ENCODE results near the gene LDAF1. TPM values are rescaled to one million over a fixed set of nuclear protein-coding genes. Genes with fewer than 3 reads are reported as not detected.

Gene LDAF1
- total RNA-seq, 2 donors from 2014 or later = 5.2 to 9.4 TPM

DNA sequence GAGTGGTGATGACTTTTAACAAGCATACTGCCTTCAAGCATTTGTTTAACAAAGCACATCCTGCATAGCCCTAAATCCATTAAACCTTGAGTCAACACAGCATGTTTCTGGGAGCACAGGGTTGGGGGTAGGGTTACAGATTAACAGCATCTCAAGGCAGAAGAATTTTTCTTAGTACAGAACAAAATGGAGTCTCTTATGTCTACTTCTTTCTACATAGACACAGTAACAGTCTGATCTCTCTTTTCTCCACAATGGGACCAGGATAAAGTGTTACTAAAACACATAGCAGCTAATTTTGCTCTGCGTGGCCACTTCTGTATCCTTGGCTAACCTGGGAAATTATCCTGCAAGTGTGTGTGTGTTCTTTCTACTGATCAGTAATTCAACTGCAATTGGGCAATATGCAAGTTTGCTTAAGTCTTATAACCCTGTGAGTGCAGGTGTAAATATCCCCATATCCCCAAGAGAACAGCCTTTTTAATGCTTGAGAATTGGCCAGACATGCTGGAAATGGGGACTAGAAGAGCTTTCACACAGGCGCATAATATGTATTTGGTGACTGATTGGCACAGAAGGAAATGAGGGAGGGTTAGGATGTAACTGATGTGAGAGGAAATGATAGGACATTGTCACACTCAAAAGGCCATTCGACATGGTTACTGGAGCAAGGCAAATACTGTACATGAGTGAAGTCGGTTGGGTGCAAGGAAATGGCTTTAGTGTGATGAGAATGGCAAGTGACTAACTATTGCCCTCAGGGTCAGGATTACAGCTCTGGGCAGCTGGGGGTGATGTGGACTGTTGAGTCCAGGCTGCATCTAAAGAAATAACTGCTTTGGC lies 64.2 kb downstream of the LDAF1 start:
- DNase-seq (ENCODE audit: low spot score) (no peak), ATAC-seq (no peak)
- H3K27ac Mint-ChIP-seq = no peak overlapping the region
- H3K36me3 Mint-ChIP-seq = no peaks in the 10 kb centered on the region
- H3K4me1 Mint-ChIP-seq (ENCODE audit: low read depth in 2 of 2) = no peaks in the 10 kb centered on the region
- H3K4me3 Mint-ChIP-seq = no peak overlapping the region
- H3K27me3 Mint-ChIP-seq = peaks cover 40 to 45% of the 10 kb centered on the region in 2 donors
- no peaks in the 10 kb centered on the region for H3K9me3 Mint-ChIP-seq

DNA sequence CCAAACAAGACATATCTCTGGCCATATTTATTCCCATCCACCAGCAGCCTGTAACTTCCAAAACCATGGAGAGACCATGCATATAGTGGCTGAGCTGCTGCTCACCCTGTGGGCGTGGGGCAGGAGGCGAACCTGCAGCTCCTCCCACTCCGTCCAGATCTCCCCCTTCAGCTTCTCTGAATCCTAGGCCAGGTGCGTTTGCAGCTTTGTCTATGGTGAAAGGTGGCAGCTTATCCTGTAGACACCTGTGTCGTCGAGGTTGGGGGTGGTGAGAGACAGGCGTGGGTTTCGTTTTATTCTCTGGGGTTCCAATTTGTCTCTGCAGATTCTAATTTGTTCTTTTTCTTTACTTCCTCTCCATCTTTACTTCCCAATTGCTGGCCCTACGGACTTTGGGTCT lies 65.3 kb downstream of the LDAF1 start:
- peaks cover 48 to 56% of the 10 kb centered on the region in 2 donors for H3K27me3 Mint-ChIP-seq
- no peaks in the 10 kb centered on the region for H3K9me3 Mint-ChIP-seq
- no peaks in the 10 kb centered on the region for H3K4me1 Mint-ChIP-seq (ENCODE audit: low read depth in 2 of 2)
- H3K4me3 Mint-ChIP-seq = no peak overlapping the region
- no peak for DNase-seq (ENCODE audit: low spot score)
- H3K36me3 Mint-ChIP-seq = no peaks in the 10 kb centered on the region
- ATAC-seq = no peak
- no peak overlapping the region for H3K27ac Mint-ChIP-seq

DNA sequence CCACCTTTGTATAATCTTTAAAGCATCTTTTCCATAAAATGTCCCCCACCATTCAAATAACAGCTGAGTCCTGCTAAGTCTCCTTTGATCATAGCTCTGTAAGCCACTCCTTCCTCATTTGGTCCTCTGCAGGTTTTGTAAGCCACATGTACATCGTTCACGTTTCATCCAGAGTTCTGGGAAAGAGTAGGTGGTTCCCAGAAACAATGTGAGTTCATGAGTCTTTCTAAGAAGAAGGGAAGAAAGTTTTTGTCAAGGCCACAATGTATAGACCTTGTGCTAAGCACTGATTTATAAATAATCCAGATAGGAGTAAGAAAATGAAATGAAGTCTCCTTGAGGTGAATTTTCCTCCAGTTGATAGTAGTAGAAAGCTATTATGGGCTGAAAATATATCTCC lies 66.3 kb downstream of the LDAF1 start:
- no peaks in the 10 kb centered on the region for H3K9me3 Mint-ChIP-seq
- H3K27ac Mint-ChIP-seq = no peak overlapping the region
- H3K4me1 Mint-ChIP-seq (ENCODE audit: low read depth in 2 of 2) = no peaks in the 10 kb centered on the region
- no peak overlapping the region for H3K4me3 Mint-ChIP-seq
- H3K27me3 Mint-ChIP-seq = peaks cover 51 to 66% of the 10 kb centered on the region in 2 donors
- H3K36me3 Mint-ChIP-seq = no peaks in the 10 kb centered on the region
- DNase-seq (ENCODE audit: low spot score) (no peak), ATAC-seq (no peak)

DNA sequence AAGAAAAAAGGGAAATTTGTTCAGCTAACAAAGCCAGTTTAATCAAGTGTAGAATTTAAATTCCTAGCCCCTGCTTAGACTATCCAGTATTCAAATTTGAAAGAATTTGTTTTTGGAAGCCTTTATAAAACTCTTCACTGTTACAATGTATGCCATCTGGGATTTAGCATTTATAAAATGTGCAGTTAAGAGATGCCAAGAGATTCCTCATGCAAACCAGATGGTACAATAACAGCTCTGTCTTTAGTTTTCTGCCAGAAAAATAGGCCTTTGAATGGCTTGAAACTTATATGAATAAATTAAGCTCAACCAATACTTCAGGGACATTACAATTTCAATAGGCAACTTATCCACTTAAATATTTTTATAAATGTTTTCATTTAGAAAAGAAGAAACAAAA lies 68.3 kb downstream of the LDAF1 start:
- no peak for DNase-seq (ENCODE audit: low spot score)
- no peak overlapping the region for H3K27ac Mint-ChIP-seq
- peaks cover 47 to 67% of the 10 kb centered on the region in 2 donors for H3K27me3 Mint-ChIP-seq
- ATAC-seq = no peak
- H3K9me3 Mint-ChIP-seq = no peaks in the 10 kb centered on the region
- H3K36me3 Mint-ChIP-seq = no peaks in the 10 kb centered on the region
- H3K4me3 Mint-ChIP-seq = no peak overlapping the region
- H3K4me1 Mint-ChIP-seq (ENCODE audit: low read depth in 2 of 2) = no peaks in the 10 kb centered on the region

DNA sequence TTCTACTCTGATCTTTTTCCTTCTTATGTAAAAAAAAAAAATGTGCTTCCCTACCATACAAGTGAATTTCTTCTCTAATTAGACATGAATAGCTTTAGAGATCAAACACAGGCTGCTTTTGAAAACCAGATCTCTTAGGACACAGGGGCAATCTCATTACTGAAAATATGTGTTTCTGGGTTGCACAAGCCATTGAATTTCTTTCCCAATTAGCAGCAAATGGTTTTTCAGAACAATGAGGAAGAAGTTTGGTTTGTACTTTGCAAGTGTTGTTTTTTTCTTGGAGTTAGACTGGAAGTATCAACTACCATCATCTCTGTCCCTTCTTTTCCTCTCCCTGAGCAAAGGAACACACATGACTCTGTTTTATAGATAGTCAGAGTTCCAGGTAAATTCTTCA lies 69.4 kb downstream of the LDAF1 start:
- Mint-ChIP-seq H3K27me3 (peaks cover 43 to 73% of the 10 kb centered on the region in 2 donors), H3K4me1 (ENCODE audit: low read depth in 2 of 2) (no peaks in the 10 kb centered on the region), H3K27ac (no peak overlapping the region), H3K36me3 (no peaks in the 10 kb centered on the region), H3K4me3 (no peak overlapping the region), H3K9me3 (no peaks in the 10 kb centered on the region)
- DNase-seq (ENCODE audit: low spot score) = no peak
- ATAC-seq = no peak

DNA sequence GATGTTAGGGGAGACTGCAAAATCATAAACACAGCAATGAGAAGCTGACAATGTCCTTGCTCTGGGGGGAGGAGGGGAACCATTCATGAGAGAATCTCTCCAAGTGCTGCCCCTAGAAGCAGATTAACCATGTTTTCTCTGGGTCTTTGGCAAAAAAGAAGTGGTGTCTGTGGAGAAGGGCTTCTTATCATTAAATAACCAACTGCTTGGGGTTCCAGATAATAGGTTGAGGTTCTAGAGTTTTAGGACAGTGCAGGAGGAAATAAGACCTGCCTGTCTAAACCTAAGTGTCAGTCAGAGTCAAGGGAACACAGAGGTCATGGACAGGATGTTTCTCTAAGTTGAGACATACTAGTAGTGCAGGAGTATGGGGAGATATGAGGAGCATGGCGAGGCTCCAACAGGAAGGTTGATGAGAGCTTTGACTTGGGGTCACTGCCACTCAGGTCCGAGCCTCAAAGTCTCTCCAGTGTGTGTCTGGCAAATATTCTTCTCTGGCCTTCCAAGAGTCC lies 69.9 kb downstream of the LDAF1 start:
- Mint-ChIP-seq H3K36me3 (no peaks in the 10 kb centered on the region), H3K4me1 (ENCODE audit: low read depth in 2 of 2) (no peaks in the 10 kb centered on the region), H3K27ac (no peak overlapping the region), H3K4me3 (no peak overlapping the region), H3K9me3 (no peaks in the 10 kb centered on the region), H3K27me3 (peaks cover 42 to 75% of the 10 kb centered on the region in 2 donors)
- no peak for DNase-seq (ENCODE audit: low spot score)
- ATAC-seq = no peak

Other genes starting within 250 kb of the LDAF1 start
- gene DNAH3, start 7.8 kb upstream of the LDAF1 start, total RNA-seq = under 1 TPM in 1 of 2 donors, not detected in 1; 0.03 TPM
- not detected for gene ZP2, start 52.9 kb downstream of the LDAF1 start, total RNA-seq
- gene ANKS4B, start 75.0 kb downstream of the LDAF1 start, total RNA-seq = not detected
- not detected for gene CRYM, start 119.6 kb downstream of the LDAF1 start, total RNA-seq